SJSA1 (cell line): ENCODE data around the gene UVRAG. TPM values are rescaled to one million over a fixed set of nuclear protein-coding genes. Genes with fewer than 3 reads are reported as not detected.
A peak's percentile ranks its signal among the peaks of the same experiment; 100 is the strongest.
"Not testable (repeated sequence)": the region's sequence is repeated elsewhere in the genome, so short reads cannot be mapped to it uniquely, and the experiment has no call there.

Experiments
- DNase-seq, 2 experiments: peaks; one replicate each; pipeline ENCODE4 v3.0.0-alpha.2; 2015 to 2020; ENCODE audit warnings: low spot score in 2 of 2, low read depth in 1 of 2
- H3K27ac ChIP-seq: fragments of 250-450 bp; sonication (Bioruptor Pico); 2 replicates; pipeline ENCODE4 v1.5.1; 2020; ENCODE audit warnings: mild to moderate bottlenecking, moderate library complexity
- H3K27me3 ChIP-seq: fragments of 250-450 bp; sonication (Bioruptor Pico); replicated peaks from 2 replicates; pipeline ENCODE4 v1.5.1; 2020; ENCODE audit warnings: mild to moderate bottlenecking, moderate library complexity
- H3K36me3 ChIP-seq: fragments of 250-450 bp; sonication (Bioruptor Pico); 2 replicates; pipeline ENCODE4 v1.5.1; 2020; ENCODE audit warnings: mild to moderate bottlenecking
- H3K4me1 ChIP-seq: fragments of 250-450 bp; sonication (Bioruptor Pico); replicated peaks from 2 replicates; pipeline ENCODE4 v1.6.1; 2021; ENCODE audit warnings: mild to moderate bottlenecking
- H3K4me3 ChIP-seq: fragments of 250-450 bp; sonication (Bioruptor Pico); 2 replicates; pipeline ENCODE4 v1.5.1; 2020; ENCODE audit warnings: mild to moderate bottlenecking
- H3K9me3 ChIP-seq: fragments of 250-450 bp; sonication (Bioruptor Pico); replicated peaks from 2 replicates; pipeline ENCODE4 v1.5.1; 2020; ENCODE audit warnings: mild to moderate bottlenecking
- total RNA-seq: library from RNA; depleted of rRNA; stranded (reverse); fragments of >200 nt; shearing (Covaris generic); gene quantifications from 2 replicates; pipeline ENCODE4 v1.2.3, GENCODE V29; 2014

UVRAG gene
- total RNA-seq, 1 experiment from 2014 or later = 7.7 TPM

DNA sequence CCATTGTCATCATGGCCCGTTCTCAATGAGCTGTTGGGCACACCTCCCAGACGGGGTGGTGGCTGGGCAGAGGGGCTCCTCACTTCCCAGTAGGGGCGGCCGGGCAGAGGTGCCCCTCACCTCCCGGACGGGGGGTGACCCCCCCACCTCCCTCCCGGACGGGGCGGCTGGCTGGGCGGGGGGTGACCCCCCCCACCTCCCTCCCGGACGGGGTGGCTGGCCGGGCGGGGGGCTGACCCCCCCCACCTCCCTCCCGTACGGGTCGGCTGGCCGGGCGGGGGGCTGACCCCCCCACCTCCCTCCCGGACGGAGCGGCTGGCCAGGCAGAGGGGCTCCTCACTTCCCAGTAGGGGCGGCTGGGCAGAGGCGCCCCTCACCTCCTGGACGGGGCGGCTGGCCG lies 62.3 kb downstream of the UVRAG start:
- H3K27ac ChIP-seq, H3K9me3 ChIP-seq, H3K27me3 ChIP-seq, H3K36me3 ChIP-seq, H3K4me3 ChIP-seq, DNase-seq, H3K4me1 ChIP-seq: not testable (repeated sequence)

DNA sequence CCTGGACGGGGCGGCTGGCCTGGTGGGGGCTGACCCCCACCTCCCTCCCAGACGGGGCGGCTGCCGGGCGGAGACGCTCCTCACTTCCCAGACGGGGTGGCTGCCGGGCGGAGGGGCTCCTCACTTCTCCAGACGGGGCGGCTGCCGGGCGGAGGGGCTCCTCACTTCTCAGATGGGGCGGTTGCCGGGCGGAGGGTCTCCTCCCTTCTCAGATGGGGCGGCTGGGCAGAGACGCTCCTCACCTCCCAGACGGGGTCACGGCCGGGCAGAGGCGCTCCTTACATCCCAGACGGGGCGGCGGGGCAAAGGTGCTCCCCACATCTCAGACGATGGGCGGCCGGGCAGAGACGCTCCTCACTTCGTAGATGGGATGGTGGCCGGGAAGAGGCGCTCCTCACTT lies 62.9 kb downstream of the UVRAG start:
- DNase-seq, H3K27me3 ChIP-seq, H3K4me1 ChIP-seq, H3K9me3 ChIP-seq, H3K36me3 ChIP-seq, H3K27ac ChIP-seq, H3K4me3 ChIP-seq: not testable (repeated sequence)

DNA sequence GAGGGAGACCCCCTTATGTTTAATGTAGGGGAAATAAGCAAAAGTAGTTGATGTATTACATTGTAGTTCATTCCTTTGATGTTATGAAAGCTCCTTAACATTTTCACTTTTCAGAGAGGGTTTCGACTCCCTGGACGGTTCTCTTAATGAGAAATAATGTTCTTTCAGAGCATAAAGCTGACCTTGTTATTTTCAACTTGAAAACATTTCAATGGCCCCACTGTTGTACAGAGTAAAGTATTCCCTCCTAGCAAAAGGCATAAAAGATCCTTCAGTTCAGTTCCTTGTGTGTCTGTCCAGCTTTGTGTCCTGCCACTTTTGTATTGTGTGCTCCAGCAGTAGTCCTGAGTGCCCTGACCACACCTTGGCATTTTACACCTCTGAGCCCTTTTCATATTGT lies 63.9 kb downstream of the UVRAG start:
- H3K27me3 ChIP-seq = no peaks in the 10 kb centered on the region
- H3K27ac ChIP-seq = no peak overlapping the region

DNA sequence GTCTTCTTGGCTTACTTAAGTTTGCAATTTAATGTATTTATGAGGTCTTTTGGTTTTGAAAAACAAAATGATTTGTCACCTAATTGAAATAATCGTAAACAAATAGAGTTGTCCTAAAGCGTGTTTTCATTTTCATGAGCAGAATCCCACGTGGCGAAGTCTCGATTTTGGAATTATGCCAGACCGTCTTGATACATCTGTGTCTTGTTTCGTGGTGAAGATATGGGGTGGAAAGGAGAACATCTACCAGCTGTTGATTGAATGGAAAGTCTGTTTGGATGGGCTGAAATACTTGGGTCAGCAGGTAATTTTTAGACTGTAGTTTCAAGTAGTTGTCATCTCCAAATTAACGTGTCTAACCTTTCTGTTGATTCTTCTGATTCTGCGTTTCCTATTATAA lies 64.7 kb downstream of the UVRAG start:
- H3K4me3 ChIP-seq = no peak overlapping the region

More for the DNA sequence above, 63.9 kb downstream of the UVRAG start:
- Histone ChIP-seq H3K36me3 (no peaks in the 10 kb centered on the region), H3K4me1 (no peaks in the 10 kb centered on the region), H3K9me3 (no peaks in the 10 kb centered on the region), H3K4me3 (no peak overlapping the region)
- no peak for DNase-seq

DNA sequence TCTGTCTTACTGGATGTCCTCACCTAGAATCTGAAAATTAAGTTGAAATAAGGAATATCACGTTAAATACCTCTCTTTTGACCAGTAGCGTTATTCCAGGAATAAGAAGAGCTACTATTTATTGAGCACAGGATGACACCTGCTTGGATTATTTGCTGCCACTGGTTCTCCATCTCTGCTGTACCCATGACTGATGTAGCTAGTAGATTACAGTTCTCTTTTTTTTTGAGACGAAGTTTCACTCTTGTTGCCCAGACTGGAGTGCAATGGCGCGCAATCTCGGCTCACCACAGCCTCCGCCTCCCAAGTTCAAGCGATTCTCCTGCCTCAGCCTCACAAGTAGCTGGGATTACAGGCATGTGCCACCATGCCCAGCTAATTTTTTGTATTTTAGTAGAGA lies 65.3 kb downstream of the UVRAG start:
- H3K4me3 ChIP-seq, H3K27me3 ChIP-seq, H3K4me1 ChIP-seq, H3K36me3 ChIP-seq, H3K27ac ChIP-seq, DNase-seq, H3K9me3 ChIP-seq: not testable (repeated sequence)

More for the DNA sequence above, 64.7 kb downstream of the UVRAG start:
- Histone ChIP-seq H3K27me3 (no peaks in the 10 kb centered on the region), H3K36me3 (no peaks in the 10 kb centered on the region), H3K27ac (no peak overlapping the region), H3K4me1 (no peaks in the 10 kb centered on the region), H3K9me3 (no peaks in the 10 kb centered on the region)
- no peak for DNase-seq

DNA sequence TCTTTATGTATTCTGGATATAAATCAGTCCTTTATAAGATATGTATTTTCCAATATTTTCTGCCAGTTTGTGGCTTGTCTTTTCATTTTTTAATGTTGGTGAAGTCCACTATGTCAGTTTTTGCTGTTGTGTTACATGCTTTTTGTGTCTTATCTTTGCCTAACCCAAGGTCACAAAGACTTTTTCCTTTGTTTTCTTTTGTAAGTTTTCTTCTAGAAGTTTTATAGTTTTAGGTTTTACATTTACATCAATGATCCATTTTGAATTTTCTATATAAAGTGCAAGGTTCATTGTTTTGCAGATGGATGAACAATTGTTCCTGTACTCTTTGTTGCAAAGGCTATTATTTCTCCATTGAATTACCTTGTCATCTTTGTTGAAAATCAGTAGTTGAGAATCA lies 69.3 kb downstream of the UVRAG start:
- no peak for DNase-seq
- H3K4me1 ChIP-seq = no peaks in the 10 kb centered on the region

DNA sequence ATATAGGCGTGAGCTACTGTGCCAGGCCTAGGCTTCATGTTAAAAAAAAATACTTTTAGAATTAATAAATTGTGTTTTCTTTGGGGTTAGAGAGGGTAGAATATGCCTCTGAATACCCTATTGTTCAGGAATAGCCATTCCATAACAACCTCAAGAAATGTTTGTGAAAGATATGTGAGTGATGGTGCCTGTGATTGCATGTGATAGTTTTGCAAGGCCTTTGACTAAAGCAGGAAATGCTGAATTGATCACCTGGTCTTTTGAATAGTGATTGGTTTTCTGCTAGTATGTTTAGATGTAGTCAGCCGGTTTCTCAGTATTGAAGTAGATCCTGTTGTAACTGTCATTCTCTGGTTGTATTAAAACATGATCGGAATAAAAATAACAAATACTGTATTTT lies 73.4 kb downstream of the UVRAG start:
- Histone ChIP-seq H3K36me3 (no peaks in the 10 kb centered on the region), H3K9me3 (no peaks in the 10 kb centered on the region), H3K27me3 (no peaks in the 10 kb centered on the region), H3K27ac (no peak overlapping the region), H3K4me3 (no peak overlapping the region), H3K4me1 (no peaks in the 10 kb centered on the region)
- DNase-seq = no peak

More for the DNA sequence above, 69.3 kb downstream of the UVRAG start:
- Histone ChIP-seq H3K27me3 (no peaks in the 10 kb centered on the region), H3K27ac (no peak overlapping the region), H3K9me3 (no peaks in the 10 kb centered on the region), H3K4me3 (no peak overlapping the region), H3K36me3 (no peaks in the 10 kb centered on the region)

DNA sequence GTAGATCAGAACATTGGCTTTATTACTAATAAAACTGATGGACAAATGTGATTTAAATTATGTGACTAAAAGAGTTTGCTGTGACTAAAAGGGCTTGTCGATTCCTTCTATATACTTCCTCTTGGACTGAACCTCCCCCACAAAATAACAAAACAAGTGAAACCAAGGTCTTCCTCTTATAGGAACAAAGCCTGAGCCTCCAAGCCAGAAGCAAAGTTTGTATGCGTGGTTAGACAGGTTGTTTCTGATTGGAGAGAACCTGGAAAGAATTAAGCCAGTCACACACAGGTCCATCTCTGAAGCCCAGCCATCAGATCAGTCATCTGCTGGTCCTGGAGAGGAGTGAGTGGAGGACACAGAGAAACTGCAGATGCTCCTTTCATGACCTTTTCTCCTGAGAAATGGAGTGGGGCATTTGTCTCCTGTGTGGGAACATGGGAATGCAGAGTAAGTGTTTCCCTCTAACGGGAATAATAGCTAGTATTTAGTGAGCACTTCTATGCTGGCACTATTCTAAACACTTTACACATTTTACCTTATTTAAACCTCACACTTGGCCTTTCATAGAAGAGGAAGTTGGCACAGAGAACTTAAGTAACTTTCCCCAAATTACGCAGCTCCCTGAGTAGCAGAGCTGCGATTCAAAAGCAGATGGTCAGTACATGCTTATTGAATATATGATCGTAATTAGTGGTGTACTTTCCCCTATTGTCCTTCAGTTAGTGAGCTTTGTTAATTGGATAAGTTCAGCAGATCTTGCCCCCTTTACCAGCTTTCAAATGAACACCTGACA lies 77.1 kb downstream of the UVRAG start:
- Histone ChIP-seq H3K9me3 (no peaks in the 10 kb centered on the region), H3K36me3 (no peaks in the 10 kb centered on the region), H3K4me1 (no peaks in the 10 kb centered on the region), H3K4me3 (no peak overlapping the region), H3K27me3 (no peaks in the 10 kb centered on the region), H3K27ac (no peak overlapping the region)
- DNase-seq = no peak

DNA sequence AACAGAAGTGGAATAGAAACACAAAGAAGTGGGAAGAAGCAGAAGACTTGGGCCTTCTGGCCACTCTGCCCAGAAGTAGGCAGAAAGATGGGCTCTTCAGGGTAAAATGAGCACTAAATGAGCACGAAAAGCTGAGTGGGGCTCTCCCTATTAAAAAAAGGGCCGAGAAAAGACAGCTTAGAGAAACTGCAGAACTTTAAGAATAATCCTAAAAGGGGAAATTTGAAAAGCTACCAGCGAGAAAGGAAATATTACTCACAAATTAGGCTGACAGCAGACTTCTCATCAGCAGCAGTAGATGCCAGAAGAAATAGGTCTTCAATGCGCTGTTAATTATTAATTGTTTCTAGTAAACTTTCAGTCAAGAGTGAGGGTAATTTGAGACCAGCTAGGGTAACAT lies 78.2 kb downstream of the UVRAG start:
- H3K27ac ChIP-seq = no peak overlapping the region
- H3K9me3 ChIP-seq = no peaks in the 10 kb centered on the region
- H3K27me3 ChIP-seq = no peaks in the 10 kb centered on the region
- H3K4me3 ChIP-seq = no peak overlapping the region
- DNase-seq = no peak
- H3K36me3 ChIP-seq = no peaks in the 10 kb centered on the region
- H3K4me1 ChIP-seq = no peaks in the 10 kb centered on the region

DNA sequence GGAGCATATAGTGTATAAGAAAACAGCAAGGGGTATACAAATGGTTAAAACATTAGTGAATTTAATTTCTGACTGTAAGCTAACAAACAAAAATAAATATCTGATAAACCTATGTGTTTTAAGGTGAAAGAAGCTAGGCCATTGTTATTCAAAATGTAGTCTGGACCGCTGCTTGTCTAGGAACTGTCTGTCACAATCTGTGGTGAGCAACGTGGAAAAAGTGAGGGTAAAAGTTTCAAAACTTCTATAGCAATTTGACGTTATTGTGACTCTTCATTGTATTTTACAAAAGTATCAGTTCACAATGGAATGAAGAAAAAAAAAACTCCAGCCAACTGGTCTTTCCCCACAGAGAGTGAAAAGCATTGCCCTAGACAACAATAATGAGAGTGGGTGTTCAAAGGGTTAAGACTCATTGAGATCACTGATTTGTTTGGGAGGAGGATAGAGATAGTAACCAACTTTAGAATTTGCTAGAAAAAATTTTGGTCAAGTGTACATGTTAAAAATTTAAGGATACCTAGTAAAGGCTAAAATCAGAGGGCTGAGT lies 79.1 kb downstream of the UVRAG start:
- DNase-seq = no peak
- H3K36me3 ChIP-seq = no peaks in the 10 kb centered on the region
- H3K27me3 ChIP-seq = no peaks in the 10 kb centered on the region
- no peaks in the 10 kb centered on the region for H3K9me3 ChIP-seq
- H3K4me3 ChIP-seq = no peak overlapping the region
- H3K4me1 ChIP-seq = no peaks in the 10 kb centered on the region
- H3K27ac ChIP-seq = no peak overlapping the region

DNA sequence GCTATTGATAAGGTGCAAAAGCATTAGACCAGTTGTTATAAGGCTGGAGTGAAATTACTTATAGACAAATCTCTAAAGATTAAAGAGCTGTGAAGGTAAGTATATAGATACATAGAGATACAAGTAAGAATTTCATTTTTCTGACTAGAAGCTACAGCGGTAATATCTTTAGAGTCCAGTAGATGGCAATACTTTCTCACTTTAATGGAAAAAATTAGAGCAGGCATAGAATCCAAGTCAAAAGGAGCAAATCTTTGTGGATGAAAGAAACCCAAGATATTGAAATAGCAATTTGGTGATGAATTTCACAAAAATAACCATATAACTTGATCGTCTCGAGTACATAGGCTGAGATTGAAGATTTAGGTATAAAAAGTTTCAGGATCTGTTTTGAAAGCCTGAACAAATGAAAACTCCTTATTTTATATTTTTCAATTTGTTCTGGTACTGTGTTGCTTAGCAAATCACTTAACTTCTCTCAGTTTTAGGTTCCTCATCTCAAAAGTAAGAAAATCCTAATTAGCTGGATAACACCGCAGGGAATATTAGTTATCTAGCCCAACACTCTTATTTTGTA lies 81.9 kb downstream of the UVRAG start:
- peak in 1 of 2 experiments; percentile 15 for DNase-seq
- Histone ChIP-seq H3K27ac (no peak overlapping the region), H3K36me3 (no peaks in the 10 kb centered on the region), H3K4me1 (no peaks in the 10 kb centered on the region), H3K9me3 (no peaks in the 10 kb centered on the region), H3K27me3 (no peaks in the 10 kb centered on the region), H3K4me3 (no peak overlapping the region)

DNA sequence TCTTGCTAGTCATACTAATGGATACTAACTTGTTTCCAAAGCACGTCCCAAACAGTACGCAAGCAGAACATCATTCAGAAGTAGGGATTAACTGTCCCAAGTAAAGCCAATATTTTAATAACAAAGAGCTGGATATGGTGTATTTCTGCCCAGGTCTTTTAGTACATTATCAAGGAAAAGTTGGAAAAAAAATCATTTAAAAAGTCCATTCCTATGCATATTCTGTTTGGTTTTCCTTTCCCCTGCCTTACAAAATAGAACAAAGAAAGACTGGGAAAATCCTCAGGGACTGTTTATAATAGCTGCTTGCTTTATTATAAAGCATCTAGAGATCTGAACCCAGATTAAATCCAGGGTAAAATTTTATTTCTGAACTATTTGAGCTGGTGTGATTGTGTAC lies 83.9 kb downstream of the UVRAG start:
- no peak overlapping the region for H3K4me3 ChIP-seq
- no peaks in the 10 kb centered on the region for H3K36me3 ChIP-seq
- no peak for DNase-seq
- no peaks in the 10 kb centered on the region for H3K9me3 ChIP-seq
- no peak overlapping the region for H3K27ac ChIP-seq
- H3K4me1 ChIP-seq = no peaks in the 10 kb centered on the region
- H3K27me3 ChIP-seq = no peaks in the 10 kb centered on the region

DNA sequence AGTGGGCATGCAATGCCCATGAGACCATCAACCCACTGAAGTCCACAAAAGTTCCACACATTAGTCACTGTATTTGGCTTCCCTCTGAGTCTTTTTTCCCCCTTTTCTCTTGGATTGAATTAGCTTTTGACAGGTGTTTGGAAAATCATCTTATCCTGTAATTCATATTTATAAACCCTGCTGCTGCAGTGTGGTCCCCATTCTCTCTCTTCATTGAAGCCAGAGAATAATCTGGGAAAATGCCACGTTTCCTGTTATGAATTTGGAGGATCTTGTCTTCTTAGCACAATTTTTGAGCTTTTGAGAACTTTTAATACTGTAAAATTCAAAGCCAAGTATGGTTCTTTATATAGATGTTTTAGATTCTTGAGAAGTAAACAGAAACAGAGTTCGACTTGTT lies 84.8 kb downstream of the UVRAG start:
- H3K9me3 ChIP-seq = no peaks in the 10 kb centered on the region
- no peaks in the 10 kb centered on the region for H3K36me3 ChIP-seq
- no peaks in the 10 kb centered on the region for H3K27me3 ChIP-seq
- H3K4me1 ChIP-seq = no peaks in the 10 kb centered on the region
- DNase-seq = no peak
- no peak overlapping the region for H3K4me3 ChIP-seq
- no peak overlapping the region for H3K27ac ChIP-seq

DNA sequence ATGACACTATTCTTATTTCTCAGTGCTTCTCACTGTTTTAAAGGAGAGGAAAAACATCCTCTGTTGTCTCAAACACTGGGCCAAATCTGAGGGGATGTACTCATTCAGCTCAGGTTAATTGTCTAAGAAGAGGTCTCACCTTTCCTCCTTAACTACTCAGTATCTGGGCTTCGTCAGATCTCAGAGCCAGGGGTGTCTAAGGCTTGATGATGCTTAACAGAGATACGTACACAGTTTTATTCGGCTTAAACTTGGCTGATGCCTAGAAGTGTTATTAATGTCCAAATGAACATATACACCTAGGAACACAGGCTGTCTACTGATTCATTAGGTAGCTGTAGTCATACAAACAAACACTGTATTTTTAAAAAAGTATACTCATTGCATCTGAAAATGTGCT lies 85.8 kb downstream of the UVRAG start:
- Histone ChIP-seq H3K4me1 (no peaks in the 10 kb centered on the region), H3K4me3 (no peak overlapping the region), H3K36me3 (no peaks in the 10 kb centered on the region), H3K27me3 (no peaks in the 10 kb centered on the region), H3K27ac (no peak overlapping the region), H3K9me3 (no peaks in the 10 kb centered on the region)
- no peak for DNase-seq
